GM19193 (cell line): ENCODE measurements around the gene PCSK1.

Experiments used
- POLR2A ChIP-seq: IDR thresholded peaks from 4 replicates; pipeline ENCODE4 v1.6.1; 2011; ENCODE audit not compliant: insufficient read depth, insufficient read length; ENCODE audit errors: extremely low read depth

PCSK1 gene

DNA sequence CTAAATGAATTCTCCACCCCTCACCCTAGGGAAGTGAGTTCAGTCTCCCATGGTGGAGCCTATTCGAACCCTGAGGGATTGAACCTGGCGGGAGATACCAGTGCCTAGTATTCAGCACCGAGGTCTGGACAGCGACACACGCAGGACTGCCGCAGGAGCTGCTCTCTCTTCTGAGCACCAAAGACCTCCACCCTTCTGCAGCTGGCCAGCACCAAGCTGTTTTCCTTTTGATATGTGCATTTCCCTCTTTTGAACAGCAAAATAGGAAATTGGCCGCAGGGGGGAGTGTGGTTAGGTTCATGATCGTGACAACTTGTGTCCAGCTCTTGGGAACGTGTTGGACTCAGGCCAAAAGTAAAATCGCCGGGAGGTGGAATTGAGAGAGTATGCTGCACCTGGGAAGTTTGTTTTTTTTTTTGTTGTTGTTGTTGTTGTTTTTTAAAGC, 1.2 kb upstream of the PCSK1 start:
- no peak for TF ChIP-seq POLR2A

GRCh38 chr5:96432216-96433065, 607 bp downstream of the PCSK1 start:
- TF ChIP-seq POLR2A = no peak

DNA sequence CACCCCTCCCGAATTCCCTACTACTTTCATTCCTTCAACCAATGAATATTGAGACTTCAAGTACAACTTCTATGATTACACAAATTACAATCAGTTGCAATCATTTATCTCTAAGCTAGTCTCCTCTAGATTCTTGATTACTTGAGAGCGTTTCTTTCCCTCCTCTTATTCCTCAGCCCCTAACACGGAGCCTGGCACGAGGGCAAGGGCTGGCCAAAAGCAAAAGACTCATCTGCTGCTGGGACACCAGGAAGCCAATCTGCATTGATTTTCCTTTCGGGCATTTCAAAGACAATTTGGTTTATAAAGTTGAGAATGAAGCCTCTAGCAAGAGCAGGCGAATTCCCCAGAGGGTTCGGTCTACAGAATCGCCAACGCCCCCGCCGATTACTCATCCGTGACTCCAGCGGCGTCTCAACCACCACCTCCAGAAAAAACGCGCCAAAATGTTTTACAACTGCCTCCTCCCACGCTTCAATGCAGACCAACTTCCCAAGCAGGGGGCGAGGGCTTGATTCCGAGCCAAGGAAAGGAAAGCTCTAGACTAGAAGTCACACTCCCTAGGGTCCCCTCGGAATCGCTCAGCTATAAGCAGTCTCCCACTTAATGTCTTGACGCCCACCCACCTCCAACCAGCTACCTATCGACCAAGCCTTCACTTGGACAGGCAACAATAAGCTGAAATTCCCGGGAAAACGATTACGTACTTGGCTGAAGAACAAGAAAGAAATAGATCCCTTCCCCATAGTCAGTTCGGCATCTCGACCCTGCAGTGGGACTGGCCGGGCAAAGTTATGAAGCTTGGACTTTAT, 1.5 kb downstream of the PCSK1 start:
- no peak for TF ChIP-seq POLR2A

DNA sequence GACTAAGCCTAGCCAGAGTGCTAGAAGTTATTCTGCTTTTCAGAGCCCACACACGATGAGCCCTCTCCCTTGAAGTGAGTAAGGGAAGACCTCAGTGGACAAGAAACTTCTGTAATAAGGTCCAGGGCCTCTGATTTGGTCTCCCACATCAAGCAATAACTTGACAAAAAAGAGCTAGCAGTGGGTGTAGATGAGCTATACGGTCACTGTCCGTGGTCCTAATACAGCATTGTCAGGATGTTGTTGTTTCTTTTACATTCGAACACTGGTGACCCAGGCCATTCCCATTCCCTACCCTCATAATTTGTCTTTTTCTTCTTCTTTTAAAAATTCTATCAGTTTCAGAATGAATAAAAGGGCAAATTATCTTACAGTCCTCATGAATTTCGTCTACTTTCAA, 5.2 kb downstream of the PCSK1 start:
- no peak for TF ChIP-seq POLR2A

DNA sequence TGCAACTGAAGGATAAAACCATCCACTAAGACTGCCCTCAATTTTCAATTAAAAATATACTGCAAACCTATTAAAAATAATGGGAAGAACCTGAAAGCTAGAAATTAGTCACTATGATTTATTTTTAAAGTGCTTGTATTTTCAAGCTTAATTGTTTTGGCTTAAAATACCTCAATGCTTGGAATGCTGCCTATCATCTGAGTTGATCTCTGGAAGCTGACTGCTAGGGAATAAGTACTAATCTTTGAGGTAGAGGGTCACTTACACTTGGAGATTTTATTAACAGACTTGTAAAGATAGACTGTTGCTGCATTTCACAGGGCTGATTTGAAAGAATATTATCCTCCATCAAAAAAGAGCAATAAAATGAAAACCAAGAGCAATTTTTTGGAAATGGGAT, 6.2 kb downstream of the PCSK1 start:
- TF ChIP-seq POLR2A = no peak

- no peak for TF ChIP-seq POLR2A
Measured at GRCh38 chr5:96425443-96425842, 7.6 kb downstream of the PCSK1 start.

- no peak for TF ChIP-seq POLR2A
Measured at GRCh38 chr5:96415897-96416296, 17.2 kb downstream of the PCSK1 start.

DNA sequence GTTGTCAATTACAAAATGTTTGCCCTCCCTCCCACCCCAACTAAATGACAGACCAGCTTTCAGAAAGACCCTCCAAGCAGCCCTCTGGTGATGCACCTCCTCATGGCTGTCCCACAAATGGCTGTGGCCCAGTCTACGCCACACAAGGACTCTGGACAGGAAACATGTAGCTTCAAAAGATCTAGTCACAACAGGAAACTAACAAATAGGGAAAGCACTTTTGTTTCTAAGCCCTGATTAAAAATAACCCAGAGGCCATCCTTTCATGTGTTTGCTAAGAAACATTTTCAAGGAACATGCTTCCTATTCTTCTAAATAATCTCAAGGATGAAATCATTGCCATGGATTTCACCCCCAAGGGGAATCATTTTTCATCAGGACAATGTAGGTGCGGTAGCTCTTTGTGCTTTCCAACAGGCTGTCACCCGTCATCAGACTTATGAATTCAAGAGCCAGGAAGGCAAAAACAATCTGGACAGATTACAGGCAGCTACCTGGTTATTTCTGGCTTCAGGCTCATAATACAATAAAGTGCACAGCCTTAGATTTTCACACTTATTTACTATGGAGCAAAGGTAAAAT, 20.1 kb downstream of the PCSK1 start:
- TF ChIP-seq POLR2A = no peak

GRCh38 chr5:96410013-96410412, 23.0 kb downstream of the PCSK1 start:
- TF ChIP-seq POLR2A = no peak

DNA sequence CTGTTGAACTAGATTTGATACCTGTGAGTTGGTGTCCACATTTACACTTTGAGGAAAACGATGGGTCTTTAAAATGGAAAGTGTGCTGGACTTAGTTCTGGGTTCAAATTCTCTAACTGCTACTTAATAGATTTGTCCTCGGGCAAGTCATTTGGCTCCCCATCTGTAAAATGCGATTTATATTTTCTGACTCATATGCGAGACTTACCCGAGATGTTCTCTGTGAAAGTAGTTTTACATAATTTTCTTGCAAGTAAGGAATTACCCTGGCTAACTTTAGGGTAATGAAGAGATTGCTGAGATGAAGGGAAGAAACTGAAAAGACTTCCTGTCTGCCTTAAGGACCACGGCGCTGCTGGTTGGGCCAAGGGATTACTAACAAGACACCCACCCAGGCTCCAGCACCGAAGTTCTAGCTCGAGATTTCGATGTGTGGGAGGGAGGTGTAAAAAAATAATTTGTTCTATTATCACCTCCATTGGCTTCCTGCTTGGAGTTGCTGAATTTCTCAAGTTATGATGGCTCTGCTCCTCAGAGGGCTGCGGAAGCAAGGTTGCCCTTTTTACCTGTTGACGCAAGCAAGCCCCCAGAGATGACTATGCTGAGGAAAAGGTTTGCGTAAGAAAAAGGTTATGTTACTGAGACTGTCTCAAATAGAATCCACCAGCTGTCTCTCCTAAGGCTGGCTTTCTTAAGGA, 24.1 kb downstream of the PCSK1 start:
- TF ChIP-seq POLR2A = no peak

- no peak for TF ChIP-seq POLR2A
Measured at GRCh38 chr5:96408210-96408777, 24.8 kb downstream of the PCSK1 start.

DNA sequence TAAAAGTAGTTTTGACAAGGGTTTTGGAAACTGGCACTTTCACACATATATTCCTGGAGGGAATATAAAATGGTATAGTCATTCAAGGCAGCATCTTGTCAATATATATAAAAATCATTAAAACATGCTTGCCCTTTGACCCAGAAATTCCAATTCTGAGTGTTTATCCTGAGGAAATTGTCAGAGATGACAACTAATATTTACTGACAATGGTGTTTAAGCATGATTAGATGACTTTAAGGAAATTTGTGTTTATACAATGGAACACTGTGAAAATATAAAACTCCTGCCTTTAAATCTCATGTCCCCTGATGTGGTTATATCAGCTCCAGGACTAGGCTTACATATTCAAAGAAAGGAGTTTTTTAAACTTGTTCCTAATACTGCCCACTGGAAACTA, 25.6 kb downstream of the PCSK1 start:
- TF ChIP-seq POLR2A = no peak

DNA sequence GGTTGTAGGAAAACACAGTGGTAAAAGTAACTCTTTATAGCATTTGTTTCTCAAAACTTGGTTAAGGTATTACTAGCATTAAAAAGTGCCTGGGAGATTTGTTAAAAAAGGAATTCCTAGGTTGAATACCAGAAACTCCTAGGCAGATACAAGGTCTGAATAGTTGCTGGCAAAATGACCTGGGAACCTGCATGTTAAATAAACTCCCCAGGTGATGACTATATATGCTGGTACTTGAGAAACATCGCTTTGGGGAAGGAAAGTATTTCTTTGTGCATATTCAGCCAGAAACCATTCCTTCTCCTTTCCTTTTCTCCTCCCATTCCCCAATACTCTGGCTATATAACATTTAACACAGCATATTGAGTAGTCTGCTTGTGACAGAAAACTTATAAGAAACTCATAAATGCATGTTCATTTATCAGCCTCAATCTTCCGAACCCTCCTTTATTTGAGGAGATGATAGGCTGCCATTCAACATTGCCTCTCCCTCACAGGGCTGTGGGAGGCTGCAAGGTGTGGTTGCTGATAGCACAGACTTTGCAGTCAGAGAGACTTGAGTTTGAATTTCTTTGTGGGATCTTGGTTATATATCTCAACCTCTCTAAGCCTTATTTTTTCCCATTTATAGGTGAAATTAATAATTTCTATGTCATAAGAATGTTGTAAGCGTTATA, 28.7 kb downstream of the PCSK1 start:
- TF ChIP-seq POLR2A = no peak

- TF ChIP-seq POLR2A = no peak
Measured at GRCh38 chr5:96402500-96402899, 30.5 kb downstream of the PCSK1 start.
